ENCODE results near the gene DNMT3L.

DNMT3L gene

DNA sequence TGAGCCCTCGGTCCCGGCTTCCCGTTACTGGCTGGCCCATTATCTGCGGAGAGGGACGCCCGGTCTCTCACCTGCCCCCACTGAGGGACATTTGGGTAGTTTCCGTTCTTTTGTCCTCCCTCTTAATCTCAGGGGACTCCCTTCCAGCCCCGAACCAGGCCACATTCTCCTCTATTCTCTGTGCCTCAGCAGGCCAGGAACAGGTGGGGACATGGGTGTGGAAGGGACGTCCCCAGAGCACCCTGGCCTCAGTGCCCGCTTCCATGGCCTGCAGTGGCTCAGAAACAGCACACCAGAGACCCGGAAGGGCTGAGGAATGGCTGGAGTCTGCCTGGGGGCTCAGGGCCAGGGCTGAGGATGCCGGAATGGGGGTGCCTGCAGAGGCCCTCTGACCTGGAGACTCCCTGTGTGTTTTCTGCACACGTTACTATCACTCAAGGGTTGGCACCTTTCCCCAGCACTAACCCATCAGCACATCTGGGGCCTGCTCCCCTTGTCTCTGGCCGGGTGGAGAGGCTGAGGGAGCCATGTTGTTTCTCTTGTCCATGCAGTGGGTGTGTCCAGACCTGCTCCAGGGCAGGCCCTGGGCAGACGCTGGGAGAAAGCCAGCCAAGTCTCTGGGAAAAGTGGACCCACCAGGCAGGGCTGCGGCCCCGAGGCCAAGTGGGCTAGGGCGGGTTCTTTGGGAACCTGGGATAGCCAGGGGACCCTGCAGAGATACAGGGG, 10.0 kb upstream of the DNMT3L start:
- TF ChIP-seq FOXM1 (IDR thresholded peaks at IDR 0.05; ENCODE audit: borderline replicate concordance, low read depth) (no peak), EGR1 (IDR thresholded peaks at IDR 0.05) (no peak), RAD21 (IDR thresholded peaks at IDR 0.05; ENCODE audit: low read depth) (no peak), NFIC (IDR thresholded peaks at IDR 0.05) (no peak), ZBTB7A (IDR thresholded peaks at IDR 0.05; ENCODE audit: low read depth) (no peak), EP300 (IDR thresholded peaks at IDR 0.05; ENCODE audit: borderline replicate concordance) (no peak)
- TF ChIP-seq, protein P1, sequence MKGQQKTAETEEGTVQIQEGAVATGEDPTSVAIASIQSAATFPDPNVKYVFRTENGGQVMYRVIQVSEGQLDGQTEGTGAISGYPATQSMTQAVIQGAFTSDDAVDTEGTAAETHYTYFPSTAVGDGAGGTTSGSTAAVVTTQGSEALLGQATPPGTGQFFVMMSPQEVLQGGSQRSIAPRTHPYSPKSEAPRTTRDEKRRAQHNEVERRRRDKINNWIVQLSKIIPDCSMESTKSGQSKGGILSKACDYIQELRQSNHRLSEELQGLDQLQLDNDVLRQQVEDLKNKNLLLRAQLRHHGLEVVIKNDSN (IDR thresholded peaks at IDR 0.05), result no peak

- TF ChIP-seq TCF12 (IDR thresholded peaks at IDR 0.05; ENCODE audit: low read depth) (no peak), CEBPB (IDR thresholded peaks at IDR 0.05) (no peak), REST (IDR thresholded peaks at IDR 0.05; ENCODE audit: low read depth) (no peak), CREB1 (IDR thresholded peaks at IDR 0.05; ENCODE audit: low read depth) (no peak), FOXM1 (IDR thresholded peaks at IDR 0.05; ENCODE audit: borderline replicate concordance, low read depth) (no peak), TAF1 (IDR thresholded peaks at IDR 0.05; ENCODE audit: low read depth) (no peak), EP300 (IDR thresholded peaks at IDR 0.05; ENCODE audit: borderline replicate concordance) (no peak), EGR1 (IDR thresholded peaks at IDR 0.05) (no peak), NFIC (IDR thresholded peaks at IDR 0.05) (no peak), TEAD4 (IDR thresholded peaks at IDR 0.05) (no peak), RAD21 (IDR thresholded peaks at IDR 0.05; ENCODE audit: low read depth) (no peak)
- TF ChIP-seq, protein P1 (IDR thresholded peaks at IDR 0.05), result no peak
Observed at GRCh38 chr21:44269090-44269489, 7.4 kb upstream of the DNMT3L start.

GRCh38 chr21:44267655-44268142, 6.0 kb upstream of the DNMT3L start:
- TF ChIP-seq TCF12 (IDR thresholded peaks at IDR 0.05; ENCODE audit: low read depth), result no peak
- TF ChIP-seq RAD21 (IDR thresholded peaks at IDR 0.05; ENCODE audit: low read depth), result peak; percentile 25; the same call in 1 of the 2 replicates

GRCh38 chr21:44265734-44266270, 4.1 kb upstream of the DNMT3L start:
- TF ChIP-seq YY1 (IDR thresholded peaks at IDR 0.05; ENCODE audit: low read depth) (no peak), ZBTB7A (IDR thresholded peaks at IDR 0.05; ENCODE audit: low read depth) (no peak), TCF12 (IDR thresholded peaks at IDR 0.05; ENCODE audit: low read depth) (no peak), EP300 (IDR thresholded peaks at IDR 0.05; ENCODE audit: borderline replicate concordance) (no peak), REST (IDR thresholded peaks at IDR 0.05; ENCODE audit: low read depth) (no peak), RAD21 (IDR thresholded peaks at IDR 0.05; ENCODE audit: low read depth) (no peak), CEBPB (IDR thresholded peaks at IDR 0.05) (no peak), TAF1 (IDR thresholded peaks at IDR 0.05; ENCODE audit: low read depth) (no peak)
- TF ChIP-seq, protein P1 (IDR thresholded peaks at IDR 0.05), result no peak

- no peak for TF ChIP-seq EP300 (IDR thresholded peaks at IDR 0.05; ENCODE audit: borderline replicate concordance)
- no peak for TF ChIP-seq TCF12 (IDR thresholded peaks at IDR 0.05; ENCODE audit: low read depth)
- TF ChIP-seq TEAD4 (IDR thresholded peaks at IDR 0.05), result no peak
- no peak for TF ChIP-seq CEBPB (IDR thresholded peaks at IDR 0.05)
- TF ChIP-seq YY1 (IDR thresholded peaks at IDR 0.05; ENCODE audit: low read depth), result no peak
- TF ChIP-seq TAF1 (IDR thresholded peaks at IDR 0.05; ENCODE audit: low read depth), result no peak
- TF ChIP-seq ZBTB7A (IDR thresholded peaks at IDR 0.05; ENCODE audit: low read depth), result no peak
Observed at GRCh38 chr21:44263768-44264167, 2.1 kb upstream of the DNMT3L start.

DNA sequence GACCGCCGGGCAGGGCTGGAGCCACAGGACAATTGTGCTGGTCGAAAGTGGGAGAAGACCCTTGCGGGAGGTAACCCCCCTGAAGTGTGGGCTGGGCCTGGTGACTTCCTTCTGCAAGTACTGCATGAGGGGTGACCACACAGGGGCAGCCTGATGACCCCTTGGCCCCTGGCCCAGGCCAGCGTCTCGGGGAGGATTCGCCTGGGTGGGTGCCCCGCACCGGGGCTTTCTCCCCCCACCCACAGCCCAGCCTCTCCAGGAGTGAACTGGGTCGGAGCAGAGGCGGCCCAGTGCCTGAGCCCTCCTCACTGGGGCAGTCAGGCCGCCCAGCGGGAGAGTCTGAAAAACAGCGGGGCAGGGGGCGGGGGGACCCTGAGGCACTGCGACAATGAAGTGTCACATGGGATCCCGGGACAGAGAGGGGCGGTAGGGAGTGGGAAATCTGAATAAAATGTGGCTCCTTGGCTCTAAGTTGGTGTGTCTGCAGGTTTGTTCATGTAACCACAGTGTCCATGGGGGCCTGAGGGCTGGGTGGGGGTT, 1.6 kb upstream of the DNMT3L start:
- TF ChIP-seq TAF1 (IDR thresholded peaks at IDR 0.05; ENCODE audit: low read depth), result no peak
- peak; percentile 67 for TF ChIP-seq ZBTB7A (IDR thresholded peaks at IDR 0.05; ENCODE audit: low read depth)
